CD14-positive monocyte (primary cell): ENCODE data around the gene ELN. TPM values are rescaled to one million over a fixed set of nuclear protein-coding genes. Genes with fewer than 3 reads are reported as not detected.

ENCODE experiments used
- DNase-seq, 3 donors: peaks; one replicate each; pipeline ENCODE4 v3.0.0-alpha.2; 2011 to 2022
- H2AFZ ChIP-seq: 2 replicates; pipeline ENCODE4 v1.6.0; 2012; ENCODE audit warnings: mild to moderate bottlenecking, low read depth, low read length, inconsistent platforms; ENCODE audit not compliant: insufficient read depth, poor library complexity, severe bottlenecking
- H3K27ac ChIP-seq, 2 donors: 1 replicate in 1 of 2; 2 replicates in 1 of 2; pipeline ENCODE4 v1.5.1; 2012 to 2013; ENCODE audit warnings: low read length in 2 of 2, control low read depth in 1 of 2, inconsistent platforms in 1 of 2, low read depth in 1 of 2, mild to moderate bottlenecking in 1 of 2
- H3K27me3 ChIP-seq, 2 donors: one replicate each; pipeline versions ENCODE4 v1.6.0 to v1.6.1; 2011 to 2013; ENCODE audit warnings: low read length in 2 of 2; ENCODE audit not compliant: control insufficient read depth in 2 of 2, insufficient read depth in 2 of 2
- H3K36me3 ChIP-seq, 2 donors: replicated peaks in 1 of 2; 1 replicate in 1 of 2; 2 replicates in 1 of 2; pipeline versions ENCODE4 v1.5.1 to v1.6.1; 2012 to 2013; ENCODE audit warnings: low read length in 2 of 2, control low read depth in 1 of 2, inconsistent platforms in 1 of 2, mild to moderate bottlenecking in 1 of 2; ENCODE audit not compliant: insufficient read depth in 2 of 2, control insufficient read depth in 1 of 2
- H3K4me1 ChIP-seq, 2 donors: 1 replicate in 1 of 2; 2 replicates in 1 of 2; pipeline versions ENCODE4 v1.5.1 to v1.6.1; 2012 to 2013; ENCODE audit warnings: low read length in 2 of 2, control low read depth in 1 of 2, inconsistent platforms in 1 of 2, mild to moderate bottlenecking in 1 of 2, moderate library complexity in 1 of 2; ENCODE audit not compliant: insufficient read depth in 2 of 2, control insufficient read depth in 1 of 2
- H3K4me2 ChIP-seq: replicated peaks from 2 replicates; pipeline ENCODE3; 2012; ENCODE audit warnings: low read length, moderate library complexity, mild to moderate bottlenecking; ENCODE audit not compliant: poor library complexity, severe bottlenecking; ENCODE audit errors: extremely low read depth
- H3K4me3 ChIP-seq, 3 experiments: fragments of 200-600 bp in 1 of 3; sonication (generic) in 1 of 3; replicated peaks in 1 of 3; 1 replicate in 2 of 3; 2 replicates in 1 of 3; pipeline ENCODE4 v1.5.1; 2011 to 2013; ENCODE audit warnings: low read length in 3 of 3, mild to moderate bottlenecking in 3 of 3, control low read depth in 2 of 3, low read depth in 2 of 3, inconsistent platforms in 1 of 3, moderate library complexity in 1 of 3
- H3K79me2 ChIP-seq: 2 replicates; pipeline ENCODE4 v1.6.0; 2012; ENCODE audit warnings: mild to moderate bottlenecking, control low read depth, inconsistent platforms, low read length, moderate library complexity; ENCODE audit not compliant: insufficient read depth
- H3K9ac ChIP-seq: 2 replicates; pipeline ENCODE4 v1.6.0; 2017; ENCODE audit warnings: low read length, mild to moderate bottlenecking; ENCODE audit not compliant: insufficient read depth, poor library complexity, severe bottlenecking
- H3K9me3 ChIP-seq, 2 donors: replicated peaks in 1 of 2; 1 replicate in 1 of 2; 2 replicates in 1 of 2; pipeline versions ENCODE4 v1.5.1 to v1.6.1; 2012 to 2013; ENCODE audit warnings: low read length in 2 of 2, control low read depth in 1 of 2; ENCODE audit not compliant: control insufficient read depth in 1 of 2, insufficient read depth in 1 of 2
- H4K20me1 ChIP-seq: 2 replicates; pipeline ENCODE4 v1.6.0; 2012; ENCODE audit warnings: mild to moderate bottlenecking, low read length, control low read depth, moderate library complexity; ENCODE audit not compliant: insufficient read depth
- H3K27ac Mint-ChIP-seq, 7 donors: one replicate each; pipeline ENCODE4 v1.8.0; 2020; ENCODE audit warnings: mild to moderate bottlenecking in 7 of 7, mixed read lengths in 7 of 7, moderate library complexity in 6 of 7, inconsistent platforms in 2 of 7
- H3K27me3 Mint-ChIP-seq, 3 donors: one replicate each; pipeline ENCODE4 v1.8.0; 2021 to 2022; ENCODE audit warnings: low read depth in 3 of 3, mild to moderate bottlenecking in 3 of 3, mixed read lengths in 3 of 3, moderate library complexity in 3 of 3, inconsistent platforms in 1 of 3
- H3K36me3 Mint-ChIP-seq, 2 donors: one replicate each; pipeline ENCODE4 v1.8.0; 2020; ENCODE audit warnings: mixed read lengths in 2 of 2, inconsistent platforms in 1 of 2, mild to moderate bottlenecking in 1 of 2
- H3K4me1 Mint-ChIP-seq: one replicate; pipeline ENCODE4 v1.8.0; 2020; ENCODE audit warnings: mild to moderate bottlenecking, mixed read lengths
- H3K4me3 Mint-ChIP-seq, 2 donors: one replicate each; pipeline ENCODE4 v1.8.0; 2020; ENCODE audit warnings: mild to moderate bottlenecking in 2 of 2, mixed read lengths in 2 of 2, moderate library complexity in 1 of 2
- H3K9me3 Mint-ChIP-seq, 7 donors: one replicate each; pipeline ENCODE4 v1.8.0; 2020 to 2022; ENCODE audit warnings: mixed read lengths in 7 of 7, mild to moderate bottlenecking in 6 of 7, moderate library complexity in 6 of 7, inconsistent platforms in 2 of 7
- CTCF ChIP-seq: fragments of 200-600 bp; IDR thresholded peaks from one replicate; pipeline ENCODE4 v1.8.0; 2022; ENCODE audit warnings: antibody characterized with exemption, mild to moderate bottlenecking
- WGBS: methylation state at CpG from one replicate; pipeline ENCODE4 v1.1.5; 2013; ENCODE audit warnings: missing lambda C conversion rate; ENCODE audit not compliant: insufficient coverage; 5-methylcytosine and 5-hydroxymethylcytosine counted together
- intact Hi-C, 2 donors: fragments of 100-400 bp; cut with micrococcal nuclease; formaldehyde crosslinking; loops; one replicate each; pipeline versions ENCODE4 v1.15.0 to v1.15.1; 2023
- polyA plus RNA-seq, 3 donors: library from polyadenylated mRNA; depleted of rRNA in 1 of 3; unstranded in 2 of 3; stranded (reverse) in 1 of 3; fragments of 300-500 nt in 2 of 3; fragments of >200 nt in 1 of 3; fragmentation: Illumina TruSeq in 2 of 3; gene quantifications; 1 replicate in 2 of 3; 2 replicates in 1 of 3; pipeline ENCODE4 v1.2.3, GENCODE V29; 2012 to 2021

ELN gene
- polyA plus RNA-seq, 3 donors = not detected

GRCh38 chr7:74021546-74022320 is 6.2 kb upstream of the ELN start:
- WGBS = 95% methylated on average over 26 of the region's 26 CpGs
- intact Hi-C loops = loop anchor here in 1 of 2 donors (10.0 kb wide), 1 partner anchor 217 kb away; no protein-coding TSS in a partner anchor
- H3K9me3 ChIP-seq = no peaks in the 10 kb centered on the region
- H3K27me3 ChIP-seq = peaks cover 13 to 15% of the 10 kb centered on the region in 2 donors
- H2AFZ ChIP-seq = no peak overlapping the region
- peaks cover 26 to 40% (median 35%) of the 10 kb centered on the region in 3 donors for H3K27me3 Mint-ChIP-seq
- H3K27ac Mint-ChIP-seq = no peak overlapping the region
- H3K9ac ChIP-seq = no peak overlapping the region
- no peak overlapping the region for H3K4me3 Mint-ChIP-seq
- H3K4me1 Mint-ChIP-seq = peaks cover 2% of the 10 kb centered on the region
- H3K4me1 ChIP-seq = peaks cover 0 to under 1% of the 10 kb centered on the region in 2 donors
- H3K36me3 ChIP-seq = no peaks in the 10 kb centered on the region
- no peak overlapping the region for H3K4me3 ChIP-seq
- TF ChIP-seq CTCF = no peak
- DNase-seq = no peak
- H3K4me2 ChIP-seq = no peak overlapping the region
- H3K36me3 Mint-ChIP-seq = no peaks in the 10 kb centered on the region
- H3K27ac ChIP-seq = no peak overlapping the region
- no peaks in the 10 kb centered on the region for H3K79me2 ChIP-seq
- H3K9me3 Mint-ChIP-seq = peaks cover 0 to 2% (median 0%) of the 10 kb centered on the region in 7 donors
- no peaks in the 10 kb centered on the region for H4K20me1 ChIP-seq

- Mint-ChIP-seq H3K36me3 (no peaks in the 10 kb centered on the region), H3K27me3 (peaks cover 29 to 48% (median 37%) of the 10 kb centered on the region in 3 donors), H3K27ac (no peak overlapping the region), H3K9me3 (peaks cover 0 to 3% (median 0%) of the 10 kb centered on the region in 7 donors), H3K4me1 (peaks cover 3% of the 10 kb centered on the region), H3K4me3 (no peak overlapping the region)
- no peak overlapping the region for H3K4me2 ChIP-seq
- no peak for TF ChIP-seq CTCF
- no peaks in the 10 kb centered on the region for H3K79me2 ChIP-seq
- intact Hi-C loops = loop anchor here in 1 of 2 donors (10.0 kb wide), 1 partner anchor 218 kb away; no protein-coding TSS in a partner anchor
- no peak overlapping the region for H2AFZ ChIP-seq
- 93% methylated on average over 4 of the region's 7 CpGs for WGBS
- peaks cover under 1 to 8% of the 10 kb centered on the region in 2 donors for H3K4me1 ChIP-seq
- H3K36me3 ChIP-seq = no peaks in the 10 kb centered on the region
- no peak overlapping the region for H3K27ac ChIP-seq
- H3K9me3 ChIP-seq = no peaks in the 10 kb centered on the region
- no peak overlapping the region for H3K9ac ChIP-seq
- H3K27me3 ChIP-seq = peaks cover 13 to 21% of the 10 kb centered on the region in 2 donors
- no peaks in the 10 kb centered on the region for H4K20me1 ChIP-seq
- no peak for DNase-seq
- no peak overlapping the region for H3K4me3 ChIP-seq
These were observed 5.5 kb upstream of the ELN start for GRCh38 chr7:74022507-74022906.
